ENCODE results near the gene MNAT1. TPM values are rescaled to one million over a fixed set of nuclear protein-coding genes. Genes with fewer than 3 reads are reported as not detected.

Gene MNAT1
- total RNA-seq, 1 experiment from 2014 or later: 95.7 TPM

- Histone ChIP-seq H3K4me3 (ENCODE audit: low read length) (no peak overlapping the region), H3K4me2 (ENCODE audit: low read length) (no peak overlapping the region), H3K9me2 (replicated peaks; ENCODE audit: low read length) (no peaks in the 10 kb centered on the region), H3K4me1 (ENCODE audit: insufficient read depth, low read length) (peaks cover 36% of the 10 kb centered on the region), H3K9me3 (ENCODE audit: low read length) (no peaks in the 10 kb centered on the region), H3K79me2 (ENCODE audit: low read length) (peaks cover 8% of the 10 kb centered on the region; the same call in 1 of the 2 replicates), H3K27ac (ENCODE audit: low read length) (no peak overlapping the region), H2AFZ (ENCODE audit: low read length) (no peak overlapping the region), H3K9ac (ENCODE audit: low read length) (no peak overlapping the region), H4K20me1 (ENCODE audit: low read length) (no peaks in the 10 kb centered on the region), H3K36me3 (ENCODE audit: low read depth, low read length) (peaks cover 6% of the 10 kb centered on the region; the same call in 1 of the 2 replicates), H3F3A (ENCODE audit: low read length, unreplicated experiment) (no peaks in the 10 kb centered on the region), H3K27me3 (ENCODE audit: low read length) (no peaks in the 10 kb centered on the region)
- no TSS peak for BruUV-seq (replicated peaks)
- no peak for ATAC-seq
- DNase-seq: no peak
- TF ChIP-seq CTCF (conservative IDR thresholded peaks at IDR 0.05; ENCODE audit: low read depth, low read length) (no peak), EZH2phosphoT487 (IDR thresholded peaks at IDR 0.05; ENCODE audit: borderline replicate concordance, low read length) (no peak), EZH2 (IDR thresholded peaks at IDR 0.05; ENCODE audit: low read length, unreplicated experiment) (no peak)
- POLR2A ChIA-PET (ENCODE audit: unreplicated experiment): no interaction called here
- CTCF ChIA-PET: no interaction called here
- intact Hi-C loops (cut with micrococcal nuclease): no loop called here
Observed at GRCh38 chr14:60803871-60804270, 69.3 kb downstream of the MNAT1 start.

- intact Hi-C loops (cut with micrococcal nuclease): loop anchor here (1.0 to 5.0 kb wide), 6 partner anchors 70 to 447 kb away; no protein-coding TSS in a partner anchor
- TF ChIP-seq EZH2 (IDR thresholded peaks at IDR 0.05; ENCODE audit: low read length, unreplicated experiment) (no peak), CTCF (conservative IDR thresholded peaks at IDR 0.05; ENCODE audit: low read depth, low read length) (no peak), EZH2phosphoT487 (IDR thresholded peaks at IDR 0.05; ENCODE audit: borderline replicate concordance, low read length) (no peak)
- Histone ChIP-seq H3F3A (ENCODE audit: low read length, unreplicated experiment) (no peaks in the 10 kb centered on the region), H3K4me1 (ENCODE audit: insufficient read depth, low read length) (peaks cover 36% of the 10 kb centered on the region), H3K27me3 (ENCODE audit: low read length) (no peaks in the 10 kb centered on the region), H3K9me2 (replicated peaks; ENCODE audit: low read length) (no peaks in the 10 kb centered on the region), H3K9me3 (ENCODE audit: low read length) (no peaks in the 10 kb centered on the region), H3K4me2 (ENCODE audit: low read length) (no peak overlapping the region), H3K9ac (ENCODE audit: low read length) (no peak overlapping the region), H2AFZ (ENCODE audit: low read length) (no peak overlapping the region), H4K20me1 (ENCODE audit: low read length) (no peaks in the 10 kb centered on the region), H3K79me2 (ENCODE audit: low read length) (peaks cover 8% of the 10 kb centered on the region; the same call in 1 of the 2 replicates), H3K36me3 (ENCODE audit: low read depth, low read length) (peaks cover 3% of the 10 kb centered on the region; the same call in 1 of the 2 replicates), H3K4me3 (ENCODE audit: low read length) (no peak overlapping the region), H3K27ac (ENCODE audit: low read length) (peak overlapping the region; percentile 51)
- POLR2A ChIA-PET (ENCODE audit: unreplicated experiment): no interaction called here
- BruUV-seq (replicated peaks): no TSS peak
- DNase-seq: peak; percentile 93
- CTCF ChIA-PET: no interaction called here
- peak; percentile 87 for ATAC-seq
Observed at GRCh38 chr14:60805841-60806430, 71.4 kb downstream of the MNAT1 start.

GRCh38 chr14:60807247-60807646 lies 72.7 kb downstream of the MNAT1 start:
- no peaks in the 10 kb centered on the region for H3F3A ChIP-seq (ENCODE audit: low read length, unreplicated experiment)
- H3K27me3 ChIP-seq (ENCODE audit: low read length): no peaks in the 10 kb centered on the region
- H3K27ac ChIP-seq (ENCODE audit: low read length): no peak overlapping the region
- ATAC-seq (no peak), DNase-seq (no peak)
- intact Hi-C loops (cut with micrococcal nuclease): loop anchor here (2.0 to 5.0 kb wide), 4 partner anchors 150 to 446 kb away; no protein-coding TSS in a partner anchor
- H4K20me1 ChIP-seq (ENCODE audit: low read length): no peaks in the 10 kb centered on the region
- CTCF ChIA-PET: no interaction called here
- no peaks in the 10 kb centered on the region for H3K9me3 ChIP-seq (ENCODE audit: low read length)
- no peak overlapping the region for H3K9ac ChIP-seq (ENCODE audit: low read length)
- H3K4me2 ChIP-seq (ENCODE audit: low read length): peak overlapping the region; percentile 17
- peaks cover 12% of the 10 kb centered on the region; the same call in 1 of the 2 replicates for H3K36me3 ChIP-seq (ENCODE audit: low read depth, low read length)
- H2AFZ ChIP-seq (ENCODE audit: low read length): no peak overlapping the region
- H3K9me2 ChIP-seq (replicated peaks; ENCODE audit: low read length): no peaks in the 10 kb centered on the region
- TF ChIP-seq CTCF (conservative IDR thresholded peaks at IDR 0.05; ENCODE audit: low read depth, low read length): no peak
- no peak for TF ChIP-seq EZH2phosphoT487 (IDR thresholded peaks at IDR 0.05; ENCODE audit: borderline replicate concordance, low read length)
- TF ChIP-seq EZH2 (IDR thresholded peaks at IDR 0.05; ENCODE audit: low read length, unreplicated experiment): no peak
- no TSS peak for BruUV-seq (replicated peaks)
- peaks cover 36% of the 10 kb centered on the region for H3K4me1 ChIP-seq (ENCODE audit: insufficient read depth, low read length)
- H3K79me2 ChIP-seq (ENCODE audit: low read length): peaks cover 8% of the 10 kb centered on the region; the same call in 1 of the 2 replicates
- POLR2A ChIA-PET (ENCODE audit: unreplicated experiment): interaction anchor here (0.6 kb wide), 1 partner anchor 160 kb away, joined by 3 read pairs; no protein-coding TSS in a partner anchor
- no peak overlapping the region for H3K4me3 ChIP-seq (ENCODE audit: low read length)

All from PC-3 (cell line).